GM12872 (cell line): ENCODE data around the gene GPRC5B.

Experiments used
- TF ChIP-seq, protein P1 (sequence below): IDR thresholded peaks from 3 replicates; pipeline ENCODE4 v1.5.1; 2011; ENCODE audit warnings: low read depth, mild to moderate bottlenecking, low read length, moderate library complexity; ENCODE audit not compliant: insufficient read depth

Gene GPRC5B

DNA sequence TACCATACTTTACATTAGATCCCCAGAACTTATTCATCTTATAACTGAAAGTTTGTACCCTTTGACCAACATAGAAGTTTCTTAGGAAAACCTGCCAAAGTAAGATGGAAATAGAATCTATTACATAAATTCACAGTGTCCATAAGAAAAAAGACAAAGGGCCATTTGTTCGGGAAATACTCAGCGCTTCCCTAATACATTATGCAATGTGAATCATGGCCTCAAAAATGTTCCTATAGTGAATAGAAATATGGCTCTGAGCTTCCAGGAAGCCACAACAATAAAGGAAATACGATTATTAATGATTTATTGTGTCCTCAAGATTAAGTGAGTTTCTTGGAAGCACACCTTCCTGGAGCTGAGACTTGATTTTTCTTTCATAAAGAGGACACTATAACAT lies 51.5 kb downstream of the GPRC5B start:
- TF ChIP-seq, protein P1, sequence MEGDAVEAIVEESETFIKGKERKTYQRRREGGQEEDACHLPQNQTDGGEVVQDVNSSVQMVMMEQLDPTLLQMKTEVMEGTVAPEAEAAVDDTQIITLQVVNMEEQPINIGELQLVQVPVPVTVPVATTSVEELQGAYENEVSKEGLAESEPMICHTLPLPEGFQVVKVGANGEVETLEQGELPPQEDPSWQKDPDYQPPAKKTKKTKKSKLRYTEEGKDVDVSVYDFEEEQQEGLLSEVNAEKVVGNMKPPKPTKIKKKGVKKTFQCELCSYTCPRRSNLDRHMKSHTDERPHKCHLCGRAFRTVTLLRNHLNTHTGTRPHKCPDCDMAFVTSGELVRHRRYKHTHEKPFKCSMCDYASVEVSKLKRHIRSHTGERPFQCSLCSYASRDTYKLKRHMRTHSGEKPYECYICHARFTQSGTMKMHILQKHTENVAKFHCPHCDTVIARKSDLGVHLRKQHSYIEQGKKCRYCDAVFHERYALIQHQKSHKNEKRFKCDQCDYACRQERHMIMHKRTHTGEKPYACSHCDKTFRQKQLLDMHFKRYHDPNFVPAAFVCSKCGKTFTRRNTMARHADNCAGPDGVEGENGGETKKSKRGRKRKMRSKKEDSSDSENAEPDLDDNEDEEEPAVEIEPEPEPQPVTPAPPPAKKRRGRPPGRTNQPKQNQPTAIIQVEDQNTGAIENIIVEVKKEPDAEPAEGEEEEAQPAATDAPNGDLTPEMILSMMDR: no peak

DNA sequence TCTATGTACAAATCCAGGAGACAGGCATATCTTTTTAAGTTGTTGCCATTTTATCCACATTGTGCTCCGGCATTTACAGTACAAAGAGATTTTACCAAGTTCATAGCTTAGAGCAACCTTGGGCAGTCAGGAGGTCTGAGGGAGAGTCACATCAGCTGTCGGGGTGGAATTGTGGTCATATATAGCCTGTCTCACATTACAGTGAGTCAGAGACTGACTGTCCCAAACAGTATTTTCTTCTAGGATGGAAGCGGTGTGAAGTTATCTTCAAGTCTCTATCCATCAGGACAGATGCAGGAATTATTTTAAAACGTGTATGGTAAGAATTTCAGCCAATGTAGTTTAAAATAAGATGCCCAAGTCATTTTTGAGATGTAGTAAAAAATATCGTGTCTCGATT lies 53.0 kb downstream of the GPRC5B start:
- TF ChIP-seq, protein P1: no peak

DNA sequence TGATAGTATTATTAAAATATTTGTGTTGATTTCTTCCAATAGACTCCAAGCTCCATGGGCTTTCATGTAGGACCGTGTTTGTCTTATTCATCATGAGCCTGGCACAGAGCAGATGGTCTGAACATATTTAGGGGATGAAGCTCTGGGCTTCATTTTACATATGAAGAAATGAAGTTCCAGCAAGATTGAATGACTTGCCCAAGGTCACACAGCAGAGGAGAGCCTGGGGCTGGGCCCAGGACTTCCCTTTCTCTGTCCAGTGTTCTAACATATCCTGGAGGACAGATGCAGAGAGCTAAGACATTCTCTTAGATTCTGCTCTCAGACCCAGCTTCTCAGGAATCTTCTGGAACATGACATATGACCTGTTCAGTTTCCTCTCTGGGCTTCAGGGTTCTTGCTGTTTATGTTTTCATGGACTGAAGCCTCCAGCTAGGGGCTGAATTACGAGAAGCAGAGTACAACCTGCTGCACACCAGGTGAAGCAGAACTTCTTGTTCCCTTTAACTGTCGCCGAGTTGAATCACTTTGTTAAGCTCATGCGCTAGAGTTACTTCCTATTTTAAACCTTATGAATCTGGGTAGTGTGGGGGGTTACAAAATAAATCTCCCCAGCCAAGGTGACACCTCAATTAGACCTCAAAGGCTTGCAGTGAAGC lies 53.6 kb downstream of the GPRC5B start:
- TF ChIP-seq, protein P1: no peak

DNA sequence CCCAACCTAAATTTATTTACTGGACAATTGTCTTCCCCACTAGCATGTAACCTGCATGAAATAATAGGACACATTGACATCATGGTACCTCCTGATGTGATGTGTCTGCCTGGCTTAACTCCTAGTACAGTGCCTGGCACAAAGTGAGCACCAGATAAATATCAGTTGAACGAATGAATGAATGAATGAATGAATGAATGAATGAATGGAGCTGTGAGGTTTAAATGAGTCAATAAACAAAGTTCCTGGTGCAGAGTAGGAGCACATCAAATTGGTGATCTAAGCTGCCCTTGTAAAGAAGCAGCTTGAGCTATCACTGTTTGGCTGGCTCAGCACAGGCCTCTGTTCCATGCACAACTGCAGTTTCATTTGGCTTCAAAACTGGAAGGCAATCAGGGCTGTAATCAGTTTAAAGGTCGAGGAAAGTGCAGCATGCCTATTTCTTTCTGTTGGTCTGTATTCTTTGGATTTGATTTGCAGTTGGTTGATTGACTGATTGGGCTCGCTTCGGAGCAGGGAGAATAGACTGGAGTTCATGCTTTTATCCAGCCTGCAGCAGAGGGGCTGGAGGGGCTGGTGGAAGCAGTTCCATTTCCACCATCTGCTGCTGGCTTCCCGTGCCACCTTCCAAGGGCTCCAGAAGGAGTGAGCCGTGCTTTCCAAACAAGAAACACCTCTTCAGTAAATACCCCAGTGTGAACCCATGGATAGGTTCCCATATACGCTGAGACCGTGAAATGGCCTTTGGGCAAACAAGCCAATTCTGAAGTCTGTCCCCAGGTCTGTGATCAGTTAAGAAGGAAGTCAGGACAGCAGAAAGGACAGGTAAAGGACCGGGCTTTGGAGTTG lies 54.6 kb downstream of the GPRC5B start:
- TF ChIP-seq, protein P1: no peak

DNA sequence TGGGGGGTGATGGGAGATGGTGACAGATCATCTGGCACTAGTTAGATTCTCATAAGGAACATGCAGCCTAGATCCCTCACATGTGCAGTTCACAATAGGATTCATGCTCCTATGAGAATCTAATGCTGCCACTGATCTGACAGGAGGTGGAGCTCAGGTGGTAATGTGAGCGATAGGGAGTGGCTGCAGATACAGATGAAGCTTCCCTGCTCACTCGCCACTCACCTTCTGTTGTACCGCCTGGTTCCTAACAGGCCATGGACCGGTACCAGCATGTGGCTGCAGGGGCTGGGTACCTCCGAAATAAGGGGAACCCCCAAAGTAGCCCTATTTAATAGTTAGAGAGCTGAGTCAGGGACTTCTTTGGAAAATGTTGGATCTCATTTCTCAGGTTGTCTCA lies 60.4 kb downstream of the GPRC5B start:
- TF ChIP-seq, protein P1: no peak

DNA sequence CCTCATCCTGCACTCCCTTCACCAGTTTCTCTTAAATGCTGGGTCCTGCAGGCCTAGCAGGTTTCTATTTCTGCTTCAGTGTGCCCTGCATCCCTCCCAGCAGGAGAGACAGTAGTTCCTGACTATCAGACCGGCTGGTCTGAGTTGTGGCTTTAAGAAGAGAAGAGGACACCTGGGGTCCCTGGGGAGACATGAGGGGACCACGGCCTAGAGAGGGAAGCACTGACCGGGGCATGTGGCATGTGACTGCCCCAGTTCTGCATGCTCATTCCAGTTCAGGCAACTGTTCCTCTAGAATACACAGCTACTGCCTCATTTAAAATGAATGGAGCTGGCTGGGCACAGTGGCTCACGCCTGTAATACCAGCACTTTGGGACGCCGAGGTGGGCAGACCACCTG lies 61.3 kb downstream of the GPRC5B start:
- TF ChIP-seq, protein P1: no peak

DNA sequence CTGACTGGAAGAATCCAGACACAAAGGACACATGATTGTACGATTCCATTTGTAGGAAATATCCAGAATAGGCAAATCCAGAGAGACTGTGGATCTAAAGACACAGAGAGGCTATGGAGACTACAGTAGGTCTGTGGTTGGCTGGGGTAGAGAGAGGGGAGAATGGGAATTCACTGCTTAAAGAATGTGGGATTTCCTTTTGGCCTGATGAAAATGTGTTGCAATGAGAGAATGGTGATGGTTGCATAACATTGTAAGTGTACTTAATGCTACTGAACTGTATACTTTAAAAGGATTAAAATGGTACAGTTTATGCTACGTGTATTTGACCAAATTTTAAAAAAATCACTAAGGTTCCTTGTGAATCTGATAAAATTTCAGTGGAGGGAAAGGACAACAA lies 62.1 kb downstream of the GPRC5B start:
- TF ChIP-seq, protein P1: no peak
